Ectodermal cell (in vitro differentiated cells): ENCODE measurements around the gene VAPB.
"Not testable (repeated sequence)": the region's sequence is repeated elsewhere in the genome, so short reads cannot be mapped to it uniquely, and the experiment has no call there.

Experiments
- H3K27ac ChIP-seq: 2 replicates; pipeline ENCODE4 v1.7.0; 2013; ENCODE audit warnings: mild to moderate bottlenecking, low read depth, low read length; ENCODE audit not compliant: insufficient read depth, poor library complexity, severe bottlenecking
- H3K27me3 ChIP-seq: 2 replicates; pipeline ENCODE4 v1.7.0; 2013; ENCODE audit warnings: mild to moderate bottlenecking, low read length; ENCODE audit not compliant: insufficient read depth, control insufficient read depth, poor library complexity, severe bottlenecking
- H3K36me3 ChIP-seq: one replicate; pipeline ENCODE4 v1.7.0; 2013; ENCODE audit warnings: low read length; ENCODE audit not compliant: control insufficient read depth, insufficient read depth
- H3K4me1 ChIP-seq: one replicate; pipeline ENCODE4 v1.7.0; 2013; ENCODE audit warnings: low read length; ENCODE audit not compliant: control insufficient read depth, insufficient read depth
- H3K4me3 ChIP-seq: 2 replicates; pipeline ENCODE4 v1.7.0; 2013; ENCODE audit warnings: low read depth, low read length, control low read depth; ENCODE audit not compliant: insufficient read depth
- H3K9me3 ChIP-seq: 2 replicates; pipeline ENCODE4 v1.7.0; 2013; ENCODE audit warnings: mild to moderate bottlenecking, low read length, moderate library complexity; ENCODE audit not compliant: control insufficient read depth
- WGBS, 2 experiments: methylation state at CpG; one replicate each; pipeline ENCODE4 v1.1.7; 2013; ENCODE audit warnings: missing lambda C conversion rate in 2 of 2; 5-methylcytosine and 5-hydroxymethylcytosine counted together

The VAPB gene

GRCh38 chr20:58361481-58362205, 27.4 kb upstream of the VAPB start:
- 86 to 91% methylated on average over 8 to 9 of the region's 9 CpGs for WGBS, 2 experiments
- Histone ChIP-seq H3K4me3 (no peak overlapping the region), H3K9me3 (no peaks in the 10 kb centered on the region), H3K4me1 (peaks cover 5% of the 10 kb centered on the region), H3K36me3 (no peaks in the 10 kb centered on the region), H3K27me3 (no peaks in the 10 kb centered on the region), H3K27ac (no peak overlapping the region)

GRCh38 chr20:58362206-58362516, 26.9 kb upstream of the VAPB start:
- no peaks in the 10 kb centered on the region for H3K27me3 ChIP-seq
- WGBS, 2 experiments: 100% methylated on average over 1 of the region's 1 CpG; no CpG with 5 or more reads in 1 of the 2 experiments
- no peaks in the 10 kb centered on the region for H3K36me3 ChIP-seq
- no peak overlapping the region for H3K4me3 ChIP-seq
- H3K27ac ChIP-seq: no peak overlapping the region
- peaks cover 5% of the 10 kb centered on the region for H3K4me1 ChIP-seq
- no peaks in the 10 kb centered on the region for H3K9me3 ChIP-seq

- H3K4me1 ChIP-seq: peaks cover 5% of the 10 kb centered on the region
- no peaks in the 10 kb centered on the region for H3K27me3 ChIP-seq
- H3K36me3 ChIP-seq: no peaks in the 10 kb centered on the region
- no peak overlapping the region for H3K4me3 ChIP-seq
- 95 to 97% methylated on average over 4 of the region's 4 CpGs for WGBS, 2 experiments
- no peak overlapping the region for H3K27ac ChIP-seq
- H3K9me3 ChIP-seq: no peaks in the 10 kb centered on the region
Measured at GRCh38 chr20:58362970-58363369, 26.1 kb upstream of the VAPB start.

- H3K27ac ChIP-seq: no peak overlapping the region
- H3K9me3 ChIP-seq: no peaks in the 10 kb centered on the region
- H3K4me1 ChIP-seq: peaks cover 5% of the 10 kb centered on the region
- H3K36me3 ChIP-seq: no peaks in the 10 kb centered on the region
- H3K4me3 ChIP-seq: no peak overlapping the region
- no peaks in the 10 kb centered on the region for H3K27me3 ChIP-seq
- WGBS, 2 experiments: 96 to 97% methylated on average over 3 of the region's 3 CpGs
Measured at GRCh38 chr20:58366866-58367265, 22.2 kb upstream of the VAPB start.

- Histone ChIP-seq H3K27ac (peak overlapping the region; percentile 62), H3K4me3 (no peak overlapping the region), H3K9me3 (no peaks in the 10 kb centered on the region), H3K27me3 (no peaks in the 10 kb centered on the region), H3K4me1 (peaks cover 30% of the 10 kb centered on the region), H3K36me3 (no peaks in the 10 kb centered on the region)
- WGBS, 2 experiments: 32 to 38% methylated on average over 9 of the region's 9 CpGs
Measured at GRCh38 chr20:58372806-58373205, 16.2 kb upstream of the VAPB start.

GRCh38 chr20:58373296-58373695, 15.7 kb upstream of the VAPB start:
- not testable (repeated sequence) for H3K9me3 ChIP-seq, H3K4me3 ChIP-seq, H3K27me3 ChIP-seq, H3K36me3 ChIP-seq
- peak overlapping the region; percentile 51 for H3K27ac ChIP-seq
- 89 to 95% methylated on average over 8 of the region's 8 CpGs for WGBS, 2 experiments
- peaks cover 30% of the 10 kb centered on the region for H3K4me1 ChIP-seq

GRCh38 chr20:58374027-58374850, 14.8 kb upstream of the VAPB start:
- Histone ChIP-seq H3K4me1 (peaks cover 30% of the 10 kb centered on the region), H3K9me3 (no peaks in the 10 kb centered on the region), H3K27ac (peak overlapping the region; percentile 18), H3K36me3 (no peaks in the 10 kb centered on the region), H3K4me3 (no peak overlapping the region), H3K27me3 (no peaks in the 10 kb centered on the region)
- WGBS, 2 experiments: 72 to 77% methylated on average over 19 of the region's 19 CpGs

- H3K9me3 ChIP-seq: no peaks in the 10 kb centered on the region
- no peaks in the 10 kb centered on the region for H3K36me3 ChIP-seq
- no peaks in the 10 kb centered on the region for H3K27me3 ChIP-seq
- peak overlapping the region; percentile 72 for H3K27ac ChIP-seq
- no peak overlapping the region for H3K4me3 ChIP-seq
- peaks cover 30% of the 10 kb centered on the region for H3K4me1 ChIP-seq
- WGBS, 2 experiments: 26 to 28% methylated on average over 8 of the region's 8 CpGs
Measured at GRCh38 chr20:58374906-58375758, 13.9 kb upstream of the VAPB start.

- peaks cover 30% of the 10 kb centered on the region for H3K4me1 ChIP-seq
- no peaks in the 10 kb centered on the region for H3K9me3 ChIP-seq
- H3K36me3 ChIP-seq: no peaks in the 10 kb centered on the region
- 41 to 47% methylated on average over 10 of the region's 10 CpGs for WGBS, 2 experiments
- no peaks in the 10 kb centered on the region for H3K27me3 ChIP-seq
- H3K27ac ChIP-seq: peak overlapping the region; percentile 72
- H3K4me3 ChIP-seq: no peak overlapping the region
Measured at GRCh38 chr20:58375759-58376352, 13.2 kb upstream of the VAPB start.
